ENCODE data around the gene CDH23.

Gene CDH23

DNA sequence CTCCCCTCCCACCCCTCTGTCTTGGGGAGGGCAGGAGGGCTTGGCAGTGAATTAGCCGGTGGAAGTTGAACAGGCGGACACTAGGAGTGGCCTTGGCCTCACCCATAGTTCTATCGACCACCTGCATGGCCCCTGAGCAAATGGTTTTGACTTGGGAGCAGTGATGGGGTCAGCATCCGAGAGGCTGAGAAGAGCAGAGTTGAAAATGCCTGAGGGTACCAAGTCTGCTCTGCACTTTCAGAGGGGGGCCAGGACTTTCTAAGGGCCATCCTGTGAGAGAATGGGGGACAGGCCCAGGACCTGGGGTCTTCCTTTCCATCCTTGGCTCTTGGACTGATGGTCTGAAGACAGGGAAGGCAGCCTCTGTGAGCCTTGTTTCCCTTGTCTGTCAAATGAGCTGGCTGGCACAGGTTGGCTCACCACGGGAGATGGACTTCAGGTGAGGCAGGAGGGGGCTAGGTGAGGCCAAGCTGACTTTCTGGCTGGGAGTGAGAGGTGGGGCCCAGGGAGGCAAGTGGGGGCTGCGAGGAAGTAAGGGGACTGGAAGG is 29.4 kb downstream of the CDH23 start:
- DNase-seq: no peak

DNA sequence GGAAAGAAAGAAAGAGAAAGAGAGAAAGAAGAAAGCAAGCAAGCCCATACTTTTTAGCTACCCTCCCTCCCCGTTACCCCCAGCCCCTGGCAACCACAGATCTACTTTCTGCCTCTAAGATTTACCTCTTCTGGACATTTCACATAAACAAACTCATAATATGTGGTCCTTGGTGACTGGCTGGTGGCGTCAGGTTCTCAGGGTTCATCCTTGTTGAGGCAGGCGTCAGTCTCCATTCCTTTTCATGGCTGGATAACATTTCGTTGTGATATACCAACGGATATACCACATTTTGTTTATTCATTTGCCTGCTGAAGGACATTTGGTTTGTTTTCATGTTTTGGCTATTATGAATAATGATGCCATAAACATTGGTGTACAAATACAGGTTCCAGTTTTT is 30.5 kb downstream of the CDH23 start:
- DNase-seq: no peak

DNA sequence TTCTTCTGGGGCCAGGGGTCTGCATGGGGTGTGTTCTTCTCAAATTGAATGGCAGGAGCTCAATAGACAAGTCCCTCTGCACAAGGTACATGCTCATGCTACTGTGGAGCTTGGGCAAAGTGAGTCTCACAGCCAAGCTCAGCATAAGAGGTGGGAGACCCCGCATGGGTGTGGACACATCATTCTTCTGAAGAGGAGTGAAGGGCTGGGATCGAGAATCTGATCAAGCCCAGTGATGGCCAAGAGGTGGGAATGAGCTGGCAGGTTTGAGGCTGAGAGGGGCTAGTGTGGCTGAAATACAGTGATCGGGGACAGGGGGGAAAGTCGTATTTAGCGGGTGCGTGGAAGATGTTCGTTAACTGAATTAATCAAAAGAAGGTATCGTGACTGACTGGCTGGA is 32.6 kb downstream of the CDH23 start:
- DNase-seq: no peak

DNA sequence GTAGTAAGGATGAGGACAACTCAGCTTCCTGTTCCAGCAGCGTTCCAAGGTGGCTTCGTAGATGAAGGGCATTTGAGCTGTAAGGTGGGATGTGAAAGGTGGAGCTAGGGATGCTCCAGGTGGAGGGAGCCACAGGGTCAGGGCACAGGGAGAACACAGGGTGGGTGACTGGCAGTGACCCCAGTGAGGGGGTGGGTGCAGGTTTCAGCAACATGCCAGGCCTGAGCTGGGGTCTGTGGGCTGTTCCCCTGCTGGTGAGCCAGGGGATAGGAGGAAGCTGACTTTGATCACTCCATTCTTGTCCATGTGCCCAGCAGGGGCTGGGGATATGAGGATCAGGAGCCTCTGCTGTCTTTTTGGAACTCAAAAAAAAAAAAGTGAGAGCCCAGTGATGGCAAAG is 33.2 kb downstream of the CDH23 start:
- DNase-seq: no peak

DNA sequence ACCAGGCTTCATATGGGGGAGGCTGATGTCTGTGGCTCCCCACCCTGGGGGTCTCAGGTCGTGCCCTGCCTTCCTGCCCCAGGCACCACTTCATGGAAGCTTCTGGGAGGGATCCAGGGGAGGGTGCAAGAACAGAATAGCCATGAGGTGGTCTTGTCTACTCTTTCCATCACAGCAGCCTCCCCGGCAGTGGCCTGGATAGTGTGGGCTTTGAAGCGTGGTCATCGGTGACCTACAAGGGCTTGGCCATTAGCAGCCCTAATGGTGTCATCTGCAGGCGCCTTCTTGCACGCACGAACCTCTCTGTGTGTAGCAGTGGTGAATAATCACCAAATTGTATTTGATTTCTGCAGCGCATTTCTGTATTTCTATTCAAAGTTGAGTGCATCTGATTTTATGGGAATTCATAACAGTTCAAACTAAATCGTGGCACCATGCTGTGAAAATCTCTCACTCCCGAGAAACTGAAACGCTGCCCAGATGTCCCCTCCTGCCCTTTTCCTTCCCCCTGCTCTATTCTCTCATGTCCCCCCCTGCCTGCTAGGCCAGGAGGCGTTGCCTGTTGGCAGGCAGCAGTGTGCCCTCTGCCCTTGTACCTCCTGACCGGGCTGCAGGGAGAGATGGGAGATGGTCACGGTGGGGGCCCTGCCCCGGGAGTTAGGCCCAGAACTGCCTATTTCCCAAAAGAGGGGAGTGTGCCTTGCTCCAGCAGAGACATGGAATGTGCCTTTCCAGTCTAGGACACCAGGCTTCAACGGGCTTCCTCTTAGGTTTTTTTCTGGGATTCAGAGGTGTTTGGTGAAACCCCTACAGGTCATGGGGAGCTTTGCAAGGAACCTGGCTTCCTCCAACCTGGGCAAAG is 34.8 kb downstream of the CDH23 start:
- DNase-seq: no peak

DNA sequence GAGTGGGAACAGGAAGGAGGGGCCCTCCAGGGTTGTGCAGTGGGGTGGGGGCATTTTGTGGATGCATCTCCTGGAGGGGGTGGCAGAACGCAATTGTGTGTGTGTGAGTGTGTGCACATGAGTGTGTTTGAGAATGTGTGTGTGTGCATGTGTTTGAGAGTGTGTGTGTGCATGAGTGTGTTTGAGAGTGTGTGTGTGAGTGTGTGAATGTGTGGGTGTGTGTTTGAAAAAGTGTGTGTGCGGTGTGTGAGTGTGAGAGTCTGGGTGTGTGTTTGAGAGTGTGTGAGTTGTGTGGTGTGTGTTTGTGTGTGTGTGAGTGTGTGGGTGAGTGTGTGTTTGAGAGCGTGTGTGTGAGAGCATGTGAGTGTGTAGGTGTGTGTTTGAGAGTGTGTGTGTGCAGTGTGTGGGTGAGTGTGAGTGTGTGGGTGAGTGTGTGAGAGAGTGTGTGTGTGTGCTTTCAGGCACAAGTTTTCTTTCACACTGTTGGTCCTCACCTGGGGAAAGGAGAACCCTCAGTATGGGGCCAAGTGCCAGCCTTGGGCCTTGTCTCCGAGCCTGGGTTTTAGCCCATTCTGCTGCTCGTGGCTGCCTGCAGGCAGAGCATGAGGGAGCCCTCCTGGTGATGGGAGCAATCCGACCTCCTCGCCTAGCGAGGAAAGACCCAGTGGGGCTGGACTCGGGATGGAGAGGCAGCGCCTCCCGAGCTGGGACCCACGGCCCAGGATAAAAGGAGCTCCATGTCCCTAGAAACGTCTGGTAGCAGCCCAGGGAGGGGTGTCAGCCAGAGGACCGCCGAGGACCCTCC is 35.6 kb downstream of the CDH23 start:
- no peak for DNase-seq

DNA sequence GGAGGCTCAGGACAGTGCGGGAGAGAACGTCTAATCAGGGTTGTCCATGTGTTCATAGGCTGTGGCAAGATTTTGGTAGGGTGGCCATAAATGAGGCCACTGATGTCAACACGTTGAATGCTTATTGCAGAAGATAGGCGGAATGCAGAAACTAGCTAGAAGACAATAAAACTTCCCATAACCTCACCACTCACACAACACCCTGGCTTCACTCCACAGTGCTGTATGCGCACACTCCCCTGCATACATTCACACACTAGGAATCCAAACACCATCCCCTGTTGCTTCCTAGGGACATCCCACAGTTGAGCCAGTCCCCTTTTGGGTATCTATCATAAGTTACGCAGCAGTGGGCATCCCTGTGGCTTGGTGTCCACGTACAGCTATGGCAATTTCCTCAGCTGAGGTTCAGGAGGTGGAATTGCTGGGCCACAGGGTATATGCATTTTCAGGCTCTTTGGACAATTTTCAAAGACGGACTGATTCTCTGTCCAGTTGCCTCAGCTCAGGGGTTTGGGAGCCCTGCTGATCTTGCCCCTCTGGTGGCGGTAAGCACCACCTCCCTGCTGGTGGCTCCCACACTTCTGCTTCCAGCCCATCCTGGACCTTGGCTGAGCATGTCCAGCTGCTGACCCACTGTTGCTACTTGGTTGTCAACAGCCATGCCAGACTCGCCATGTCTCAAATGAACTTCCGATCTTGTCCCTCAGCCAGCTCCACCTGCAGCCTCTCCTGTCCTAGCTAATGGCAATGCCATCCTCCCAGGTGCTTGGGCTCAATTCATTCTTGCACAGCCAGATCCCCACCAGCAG is 36.4 kb downstream of the CDH23 start:
- no peak for DNase-seq

DNA sequence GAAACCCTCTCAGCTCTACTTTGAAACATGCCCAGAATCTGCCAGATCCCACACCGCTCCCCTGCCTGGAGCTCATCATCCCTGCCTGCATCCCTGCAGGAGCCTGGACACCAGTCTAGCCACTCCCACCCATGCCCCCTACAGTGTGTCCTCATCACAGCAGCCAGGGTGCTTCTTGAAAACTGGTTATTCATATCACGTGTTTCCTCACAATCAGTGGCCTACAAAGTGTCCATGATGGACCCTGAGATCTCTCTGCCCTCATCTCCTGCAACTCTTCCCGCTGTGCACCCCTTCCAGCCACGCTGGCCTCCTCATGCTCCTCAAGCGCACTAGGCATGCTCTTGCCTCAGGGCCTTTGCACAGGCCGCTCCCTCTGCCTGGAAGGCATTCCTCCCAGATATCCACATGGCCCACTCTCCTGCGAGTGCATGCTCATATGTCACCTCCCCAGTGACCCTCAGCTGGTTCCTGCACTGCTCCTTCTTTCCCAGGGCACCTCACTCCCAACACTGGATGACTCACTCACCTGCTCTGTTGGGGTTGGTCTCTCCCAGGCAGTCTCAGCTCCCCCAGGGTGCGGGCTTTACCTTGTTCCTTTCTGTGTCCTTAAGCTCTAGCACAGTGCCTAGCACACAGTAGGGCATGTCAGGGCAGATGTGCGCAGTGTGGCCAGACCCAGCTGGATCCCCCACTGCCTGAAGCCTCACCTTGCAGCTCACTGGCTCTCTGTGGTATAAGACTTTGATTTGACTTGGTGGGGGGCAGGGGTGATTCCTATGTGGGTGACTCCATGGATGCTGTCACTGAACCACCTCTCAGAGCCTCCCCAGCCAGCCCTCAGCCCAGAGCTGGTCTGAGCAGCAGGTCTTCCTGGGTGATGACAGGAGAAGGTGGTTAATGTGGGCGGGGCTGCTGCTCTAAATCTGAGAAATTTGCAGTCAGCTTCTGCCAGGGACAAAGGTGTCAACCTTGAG is 37.3 kb downstream of the CDH23 start:
- peak; percentile 10 for DNase-seq

DNA sequence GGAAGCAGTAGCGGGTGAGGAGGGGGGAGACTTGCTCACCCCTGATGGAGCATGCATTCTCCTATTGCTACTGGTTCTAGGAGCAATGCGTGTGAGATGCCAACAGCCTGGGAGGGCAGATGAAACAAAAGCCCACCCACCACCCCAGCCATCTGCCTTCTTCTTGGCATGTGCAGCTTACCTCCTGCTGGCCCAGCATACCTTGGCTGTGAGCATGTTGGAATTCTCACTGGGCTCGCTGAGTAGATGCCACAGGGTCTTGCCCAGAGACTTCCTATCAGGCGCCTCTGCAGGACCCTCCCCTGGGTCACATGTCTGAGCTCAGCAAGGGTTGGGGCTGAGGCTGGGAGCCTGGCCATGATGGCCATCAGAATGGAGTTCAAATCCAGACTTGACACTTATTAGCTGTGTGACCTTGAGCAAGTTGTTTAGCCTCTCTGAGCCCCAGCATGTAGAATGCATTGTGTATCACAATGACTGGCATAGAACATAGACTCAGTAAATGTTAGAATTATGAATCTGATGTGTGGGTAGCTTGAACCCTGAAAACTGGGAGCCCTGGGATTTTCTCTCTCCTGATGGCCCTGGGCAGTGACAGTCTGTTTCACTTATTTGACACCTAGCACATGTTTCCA is 38.2 kb downstream of the CDH23 start:
- DNase-seq: no peak

DNA sequence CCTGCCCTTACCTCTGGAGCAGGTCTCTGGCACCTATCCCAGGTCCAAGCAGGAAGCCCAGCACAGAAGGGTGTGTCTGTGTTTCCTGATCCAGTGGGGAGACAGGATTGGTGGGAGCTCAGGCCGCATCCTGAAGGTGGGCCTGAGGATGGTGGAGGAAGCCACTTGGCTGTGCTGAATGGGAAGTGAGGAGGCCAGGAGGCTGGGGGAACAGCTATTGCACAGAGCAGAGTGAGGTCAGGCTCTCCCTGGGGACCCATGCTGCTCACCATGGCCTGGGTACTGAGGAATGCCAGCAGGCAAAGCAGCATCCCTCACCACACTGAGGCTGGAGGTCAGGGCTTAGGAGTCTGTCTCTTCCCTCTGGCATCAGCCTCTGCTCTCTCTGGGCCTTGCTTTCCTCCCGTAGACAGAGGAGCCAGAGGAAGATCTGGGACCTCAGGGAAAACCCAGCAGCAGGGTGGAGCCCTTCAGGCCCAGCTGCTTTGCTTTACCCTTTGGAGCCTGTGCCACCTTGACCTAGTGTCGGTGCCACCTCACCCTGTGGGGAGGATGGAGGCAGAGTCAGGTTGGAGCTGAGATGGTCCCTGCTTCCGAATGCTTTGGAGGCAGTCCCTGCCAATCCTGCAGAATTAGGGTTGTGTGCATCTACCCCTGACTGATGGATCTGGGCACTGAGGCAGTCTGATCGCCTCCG is 39.0 kb downstream of the CDH23 start:
- no peak for DNase-seq

DNA sequence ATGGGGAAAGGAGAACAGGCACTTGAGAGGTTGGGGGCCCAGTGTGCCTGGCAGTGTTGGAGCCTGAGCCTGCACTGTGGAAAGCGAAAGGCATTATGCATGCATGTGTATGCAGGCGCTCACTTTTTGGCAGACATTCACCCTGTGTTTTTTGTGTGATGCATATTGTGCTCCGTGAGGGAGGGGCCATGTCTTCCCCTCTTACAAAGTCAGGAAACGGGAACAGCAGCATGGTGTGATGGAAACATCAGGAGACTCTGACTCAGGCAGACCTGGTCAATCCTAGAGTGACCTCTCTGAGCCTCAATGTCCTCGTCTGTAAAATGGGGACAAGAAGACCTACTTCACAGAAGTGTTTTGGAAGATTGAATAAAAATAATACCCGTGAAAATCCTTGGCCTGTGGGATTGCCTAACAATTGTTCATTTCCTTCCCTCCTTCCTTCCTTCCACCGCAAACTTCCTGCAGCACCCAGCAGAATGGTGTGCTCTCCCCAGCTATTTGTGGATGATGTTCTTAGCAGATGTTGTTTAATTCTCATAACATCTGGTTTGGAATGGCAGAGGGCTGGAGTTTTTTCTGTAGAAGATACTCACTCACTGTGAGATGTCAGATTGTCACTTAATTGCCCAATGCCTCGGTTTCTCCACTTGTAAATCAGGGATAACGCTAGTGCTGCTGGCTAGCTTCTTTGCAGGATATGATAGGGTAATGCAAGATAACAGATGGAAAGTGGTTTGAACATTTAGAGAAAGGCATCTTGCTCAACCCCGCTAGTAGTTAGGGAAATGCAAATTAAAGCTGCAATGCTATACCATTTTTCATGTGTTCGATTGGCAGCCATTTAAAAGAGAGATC is 39.8 kb downstream of the CDH23 start:
- no peak for DNase-seq

DNA sequence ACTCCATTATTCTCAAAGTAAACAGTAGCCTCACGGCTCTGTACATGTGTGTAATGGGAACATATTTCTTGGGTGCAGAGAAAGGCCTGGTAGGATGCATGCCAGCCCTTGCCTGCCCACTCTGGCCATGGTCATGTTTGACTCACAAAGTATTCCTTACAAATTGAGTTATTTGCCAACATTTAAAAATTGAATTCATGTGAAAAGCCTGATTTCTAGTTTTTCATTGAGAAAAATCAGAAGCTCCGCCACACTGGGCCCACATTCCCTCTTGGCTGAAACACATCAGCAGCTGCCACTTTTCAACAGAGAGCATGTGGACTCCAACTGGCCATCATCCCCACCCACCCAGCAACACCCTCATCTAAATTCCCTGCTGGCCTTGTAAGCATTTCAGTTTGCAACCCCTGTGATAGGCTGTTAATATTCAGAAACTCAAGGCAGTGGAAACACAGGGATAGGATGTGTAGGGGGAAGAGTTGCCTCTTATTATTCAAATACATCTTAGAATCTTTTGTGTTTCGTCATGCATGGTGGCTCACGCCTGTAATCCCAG is 40.9 kb downstream of the CDH23 start:
- DNase-seq: no peak

DNA sequence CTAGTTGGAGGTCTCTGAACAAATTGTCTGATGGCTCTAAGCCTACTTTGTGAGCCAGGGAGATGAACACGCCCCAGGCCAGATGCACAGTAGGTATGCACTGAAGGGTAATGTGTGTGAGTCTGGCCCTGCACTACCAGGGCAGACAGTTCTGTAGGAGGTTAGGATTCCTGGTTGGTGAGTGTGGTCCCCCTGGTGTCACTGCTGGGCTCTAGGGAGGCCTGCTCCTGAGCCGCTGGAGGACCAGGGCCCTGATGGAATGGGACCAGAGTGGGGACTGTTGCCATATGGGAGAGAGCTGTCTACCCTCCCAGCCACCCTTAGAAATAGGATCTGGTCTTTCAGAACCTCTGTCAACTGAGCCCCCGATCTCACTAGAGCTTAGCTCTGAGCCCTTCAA is 42.0 kb downstream of the CDH23 start:
- no peak for DNase-seq

DNA sequence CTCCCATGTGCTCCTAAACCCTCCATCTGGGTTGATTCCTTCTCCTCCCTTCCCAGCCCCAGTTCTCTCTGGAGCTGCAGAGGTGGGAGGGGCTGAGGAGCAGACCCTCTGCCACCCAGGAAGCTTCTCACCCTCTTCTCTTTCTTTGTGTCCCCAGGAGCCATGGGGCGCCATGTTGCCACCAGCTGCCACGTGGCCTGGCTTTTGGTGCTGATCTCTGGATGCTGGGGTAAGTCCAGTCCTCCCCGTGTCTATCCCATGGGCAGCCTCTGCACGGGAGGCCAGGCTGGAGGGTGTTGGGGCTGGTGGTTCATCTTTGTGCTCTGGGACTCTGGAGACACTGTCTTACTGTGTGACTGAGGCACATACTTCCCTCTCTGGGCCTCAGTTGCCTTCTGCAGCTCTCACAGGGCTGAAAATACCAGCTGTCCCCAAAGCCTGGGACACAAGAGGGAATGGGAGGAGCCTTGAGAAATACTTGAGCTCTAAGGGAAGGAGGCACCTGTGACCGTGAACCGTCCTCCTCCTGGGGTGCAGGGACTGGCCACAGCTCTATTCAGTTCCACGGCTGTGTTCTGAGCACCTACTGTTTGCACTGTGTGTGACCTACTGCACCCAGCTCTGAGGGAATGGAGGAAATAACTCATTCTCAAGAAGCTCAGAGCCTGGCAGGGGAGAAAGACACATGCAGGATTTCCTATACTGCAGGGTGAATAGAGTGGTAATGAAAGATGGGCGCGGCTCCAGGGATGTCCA is 43.1 kb downstream of the CDH23 start:
- DNase-seq: no peak

DNA sequence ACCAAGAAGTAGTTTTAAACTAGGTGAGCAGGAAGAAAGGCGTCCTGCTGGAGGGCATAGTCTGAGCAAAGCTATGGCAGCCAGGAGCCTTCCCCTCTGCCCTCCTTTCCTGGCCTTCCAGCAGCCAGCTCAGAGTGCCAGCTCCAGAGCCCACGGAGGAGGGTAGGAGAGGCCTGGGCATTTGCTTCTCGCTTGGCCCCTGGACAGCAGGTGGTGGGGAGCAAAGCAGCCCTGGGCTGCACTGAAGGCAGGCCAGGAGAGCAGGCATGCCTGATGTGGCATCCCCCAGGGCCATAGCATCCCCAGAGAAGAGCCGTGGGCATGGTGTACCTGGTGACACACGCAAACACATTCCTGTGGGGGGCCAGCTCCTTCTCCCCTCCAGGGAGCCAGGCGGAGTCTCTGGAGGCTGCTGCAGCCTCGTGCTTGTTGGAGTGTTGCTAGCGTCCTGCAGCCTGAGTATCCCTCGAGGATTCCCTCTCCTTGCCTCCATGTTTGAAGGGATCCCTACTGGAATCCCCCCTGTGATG is 43.9 kb downstream of the CDH23 start:
- DNase-seq: no peak

DNA sequence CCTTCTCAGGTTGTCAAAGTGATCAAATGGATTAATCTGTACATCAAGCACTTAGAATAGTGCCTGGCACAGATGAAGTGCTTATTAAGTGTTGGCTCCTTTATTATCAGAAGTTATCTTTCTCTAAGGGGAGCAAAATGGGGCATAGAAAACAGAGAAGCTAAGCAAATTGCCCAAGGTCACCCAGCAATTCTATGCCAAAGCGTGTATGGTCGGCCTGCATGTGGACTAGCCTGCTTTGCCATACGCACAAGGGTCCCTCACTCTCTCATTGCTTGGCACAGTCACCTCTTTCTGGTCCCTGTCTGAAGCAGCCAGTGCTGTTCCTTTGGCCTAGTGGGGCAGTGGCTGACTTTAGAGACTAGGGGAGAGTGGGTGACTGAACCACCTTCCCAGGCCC is 45.3 kb downstream of the CDH23 start:
- no peak for DNase-seq

DNA sequence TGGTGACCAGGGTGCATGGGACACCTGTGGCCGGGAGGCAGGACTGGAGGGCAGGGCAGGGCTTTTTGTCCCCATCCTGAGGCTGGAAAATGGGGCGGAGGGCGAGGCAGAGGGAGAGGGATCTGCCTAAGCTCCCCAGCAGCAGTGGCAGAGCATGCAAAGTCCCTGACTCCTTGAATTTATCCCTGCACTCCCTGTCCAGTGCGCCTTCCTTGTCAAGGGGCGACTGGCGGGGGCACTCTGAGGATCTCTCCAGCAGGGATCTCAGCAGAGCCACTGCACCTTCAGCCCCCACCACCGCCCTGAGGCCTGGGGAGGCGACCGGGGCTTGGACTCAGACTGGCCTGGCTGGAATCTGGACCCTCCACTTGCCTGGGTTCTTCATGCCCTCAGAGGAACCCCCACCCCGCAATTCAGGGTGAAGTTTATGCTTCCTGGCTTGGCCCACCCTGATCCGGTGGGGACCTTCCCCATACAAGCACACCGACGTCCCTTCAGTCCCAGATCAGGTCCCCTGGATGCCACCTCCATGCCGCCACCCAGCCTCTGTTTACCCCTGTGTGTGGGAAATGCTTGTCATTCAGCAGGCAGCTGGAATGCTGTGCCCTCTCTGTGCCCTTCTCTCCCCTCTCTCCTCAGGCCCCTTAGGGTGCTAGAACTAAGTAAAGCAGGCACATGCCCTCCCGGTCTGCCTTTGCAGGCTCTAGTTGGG is 46.3 kb downstream of the CDH23 start:
- DNase-seq: no peak

DNA sequence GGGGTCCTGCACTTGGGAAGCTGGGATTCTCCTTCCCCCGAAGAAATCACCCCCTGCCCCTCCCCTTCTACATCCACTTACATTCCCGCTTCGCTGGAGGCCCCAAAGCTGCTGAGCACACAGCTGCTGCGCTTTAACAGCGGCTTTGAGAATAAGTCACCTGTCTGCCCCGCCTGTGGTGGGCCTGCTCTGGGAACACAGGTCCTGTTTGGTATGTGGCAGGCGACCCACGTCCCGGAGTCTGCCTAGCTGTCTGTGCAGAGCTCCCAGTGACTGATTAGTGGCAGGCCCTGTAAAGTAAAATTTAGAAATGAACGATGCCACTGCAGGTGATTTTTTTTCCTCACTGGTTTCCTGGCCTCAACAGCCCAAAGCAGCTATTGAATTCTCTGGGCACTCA is 47.0 kb downstream of the CDH23 start:
- DNase-seq: no peak

Measured in CD4-positive, alpha-beta T cell treated with Interleukin-4 for 4 hours (primary cell).